ENCODE results near the gene ZNF407.
"Not testable (repeated sequence)": the region's sequence is repeated elsewhere in the genome, so short reads cannot be mapped to it uniquely, and the experiment has no call there.

ZNF407 gene

DNA sequence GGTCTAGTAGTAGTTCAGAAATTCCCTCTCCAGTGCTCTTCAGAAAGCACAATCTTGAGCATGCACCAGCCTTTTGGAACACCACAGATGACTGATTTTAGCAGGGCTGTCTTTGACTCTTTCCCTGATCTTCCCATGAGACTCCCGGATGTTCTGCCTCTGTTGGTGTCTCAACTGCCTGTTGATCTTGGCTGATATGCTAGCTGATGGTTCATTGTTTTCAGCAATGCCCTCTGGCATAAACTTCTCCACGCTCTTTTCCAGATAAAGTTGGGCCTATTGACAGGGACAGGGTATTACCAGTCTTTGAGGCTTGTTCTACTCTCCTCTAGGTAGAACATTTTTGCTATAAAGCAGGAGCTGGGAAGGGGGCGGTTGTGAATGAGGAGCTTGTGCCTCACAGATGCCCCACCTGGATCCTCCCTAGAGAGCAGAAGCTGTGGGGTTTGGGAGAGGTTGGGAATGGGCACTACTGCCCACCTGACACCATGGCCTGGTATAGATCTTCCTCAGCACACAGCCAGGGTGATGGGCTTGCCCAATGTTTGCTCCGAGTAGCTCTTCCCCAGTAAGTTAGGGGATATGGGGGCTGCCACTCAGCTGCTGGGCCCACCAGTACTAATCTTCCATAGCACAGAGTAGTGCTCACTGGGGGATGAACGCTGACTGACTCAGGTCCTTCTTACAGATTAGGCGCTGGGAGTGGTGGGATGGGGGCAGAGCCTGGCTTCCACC is 500.0 kb downstream of the ZNF407 start:
- 88 to 100% methylated on average over 3 of the region's 6 CpGs for WGBS, 2 experiments (ENCODE audit: insufficient coverage in 2 of 2)
- H3K9me3 ChIP-seq (ENCODE audit: control insufficient read depth, low read length): peaks cover 14% of the 10 kb centered on the region
- no peak overlapping the region for H3K27ac ChIP-seq (ENCODE audit: low read depth, low read length, severe bottlenecking)
- no peaks in the 10 kb centered on the region for H3K4me1 ChIP-seq (ENCODE audit: control insufficient read depth, insufficient read depth, low read length, poor library complexity, severe bottlenecking)
- H3K4me3 ChIP-seq (ENCODE audit: extremely low read depth, insufficient read depth, low read length, poor library complexity, severe bottlenecking): no peak overlapping the region
- no peaks in the 10 kb centered on the region for H3K36me3 ChIP-seq (ENCODE audit: control insufficient read depth, insufficient read depth, low read length)

DNA sequence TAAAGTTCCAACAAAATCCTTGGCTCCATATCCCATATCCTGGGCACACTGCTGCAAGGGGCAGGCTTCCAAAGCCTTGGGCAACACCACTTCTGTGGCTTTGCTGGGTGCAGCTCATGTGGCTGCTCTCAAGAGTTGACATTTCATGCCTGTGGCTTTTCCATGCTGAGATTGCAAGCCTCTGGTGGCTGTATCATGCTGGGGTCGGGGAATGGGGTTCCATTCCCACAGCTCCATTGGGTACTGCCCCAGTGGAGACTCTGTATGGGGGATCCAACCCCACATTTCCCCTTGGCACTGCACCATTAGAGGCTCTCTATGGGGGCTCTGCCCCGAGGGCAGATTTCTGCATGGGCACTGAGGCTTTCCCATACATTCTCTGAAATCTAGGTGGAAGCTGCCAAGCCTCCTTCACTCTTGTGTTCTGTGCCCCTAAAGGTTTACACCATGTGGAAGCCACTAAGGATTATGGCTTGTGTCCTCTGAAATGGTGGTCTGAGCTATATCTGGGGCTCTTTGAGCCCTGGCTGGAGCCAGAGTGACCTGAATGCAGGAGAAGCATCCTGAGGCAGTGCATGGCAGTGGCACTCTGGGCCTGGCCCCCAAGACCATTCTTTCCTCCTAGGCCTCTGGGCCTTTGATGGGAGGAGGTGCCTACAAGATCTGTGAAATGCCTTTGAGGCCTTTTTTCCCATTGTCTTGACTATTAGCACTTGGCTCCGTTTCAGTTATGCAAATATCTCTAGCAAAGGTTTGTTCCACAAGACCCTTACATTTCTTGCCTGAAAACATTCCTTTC is 503.4 kb downstream of the ZNF407 start:
- H3K4me3 ChIP-seq (ENCODE audit: extremely low read depth, insufficient read depth, low read length, poor library complexity, severe bottlenecking): no peak overlapping the region
- no peaks in the 10 kb centered on the region for H3K36me3 ChIP-seq (ENCODE audit: control insufficient read depth, insufficient read depth, low read length)
- H3K4me1 ChIP-seq (ENCODE audit: control insufficient read depth, insufficient read depth, low read length, poor library complexity, severe bottlenecking): no peaks in the 10 kb centered on the region
- no peak overlapping the region for H3K27ac ChIP-seq (ENCODE audit: low read depth, low read length, severe bottlenecking)
- H3K9me3 ChIP-seq (ENCODE audit: control insufficient read depth, low read length): peaks cover 14% of the 10 kb centered on the region
- 84 to 93% methylated on average over 1 to 3 of the region's 3 CpGs for WGBS, 2 experiments (ENCODE audit: insufficient coverage in 2 of 2)

DNA sequence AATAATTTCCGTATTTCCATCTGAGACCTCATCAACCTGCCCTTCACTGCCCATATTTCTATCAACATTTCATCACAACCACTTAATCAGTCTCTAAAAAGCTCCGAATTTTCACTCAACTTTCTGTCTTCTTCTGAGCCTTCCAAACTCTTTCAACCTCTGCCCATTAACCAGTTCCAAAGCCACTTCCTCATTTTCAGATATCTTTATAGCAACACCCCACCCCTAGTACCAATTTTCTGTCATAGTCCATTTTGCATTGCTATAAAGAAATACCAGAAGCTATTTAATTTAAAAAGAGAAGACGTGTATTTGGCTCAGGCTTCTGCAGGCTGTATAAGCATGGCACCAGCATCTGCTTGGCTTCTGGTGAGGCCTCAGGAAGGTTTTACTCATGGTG is 504.2 kb downstream of the ZNF407 start:
- WGBS, 2 experiments (ENCODE audit: insufficient coverage in 2 of 2): 71 to 75% methylated on average over 2 to 3 of the region's 3 CpGs
- Histone ChIP-seq H3K9me3 (ENCODE audit: control insufficient read depth, low read length) (peaks cover 14% of the 10 kb centered on the region), H3K4me3 (ENCODE audit: extremely low read depth, insufficient read depth, low read length, poor library complexity, severe bottlenecking) (no peak overlapping the region), H3K27ac (ENCODE audit: low read depth, low read length, severe bottlenecking) (no peak overlapping the region), H3K4me1 (ENCODE audit: control insufficient read depth, insufficient read depth, low read length, poor library complexity, severe bottlenecking) (no peaks in the 10 kb centered on the region), H3K36me3 (ENCODE audit: control insufficient read depth, insufficient read depth, low read length) (no peaks in the 10 kb centered on the region)

DNA sequence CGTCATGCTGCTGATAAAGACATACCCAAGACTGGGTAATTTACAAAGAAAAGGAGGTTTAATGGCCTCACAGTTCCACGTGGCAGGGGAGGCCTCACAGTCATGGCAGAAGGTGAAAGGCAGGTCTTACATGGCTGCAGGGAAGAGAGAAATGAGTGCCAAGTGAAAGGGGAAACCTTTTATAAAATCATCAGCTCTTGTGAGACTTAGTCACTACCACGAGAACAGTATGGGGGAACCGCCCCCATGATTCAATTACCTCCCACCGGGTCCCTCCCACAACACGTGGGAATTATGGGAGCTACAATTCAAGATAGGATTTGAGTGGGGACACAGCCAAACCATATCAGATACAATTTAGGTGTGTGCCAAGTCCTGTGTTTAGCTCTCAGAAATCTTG is 506.4 kb downstream of the ZNF407 start:
- 89 to 94% methylated on average over 2 to 3 of the region's 6 CpGs for WGBS, 2 experiments (ENCODE audit: insufficient coverage in 2 of 2)
- peaks cover 14% of the 10 kb centered on the region for H3K9me3 ChIP-seq (ENCODE audit: control insufficient read depth, low read length)
- not testable (repeated sequence) for H3K36me3 ChIP-seq (ENCODE audit: control insufficient read depth, insufficient read depth, low read length); H3K4me1 ChIP-seq (ENCODE audit: control insufficient read depth, insufficient read depth, low read length, poor library complexity, severe bottlenecking); H3K27ac ChIP-seq (ENCODE audit: low read depth, low read length, severe bottlenecking); H3K4me3 ChIP-seq (ENCODE audit: extremely low read depth, insufficient read depth, low read length, poor library complexity, severe bottlenecking)

DNA sequence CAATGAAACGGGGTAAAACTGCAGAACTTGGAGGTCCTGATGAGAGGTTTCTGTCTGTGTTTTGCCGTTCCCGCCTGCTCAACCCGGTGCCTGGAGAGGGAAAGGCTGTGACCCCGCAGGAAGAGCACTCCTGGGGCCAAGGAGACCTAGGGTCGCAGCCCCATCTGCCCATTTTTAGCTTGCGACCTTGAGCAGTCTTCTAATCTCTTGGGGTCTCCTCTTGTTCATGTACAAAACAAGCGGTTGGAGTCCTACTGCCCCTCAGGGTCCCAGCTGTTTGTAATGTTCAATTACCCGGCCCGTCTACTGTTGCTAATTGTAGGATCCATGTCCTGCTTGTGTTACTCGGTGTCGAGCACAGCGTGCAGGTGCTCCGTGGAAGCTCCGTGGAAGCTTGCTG is 506.8 kb downstream of the ZNF407 start:
- Histone ChIP-seq H3K4me3 (ENCODE audit: extremely low read depth, insufficient read depth, low read length, poor library complexity, severe bottlenecking) (no peak overlapping the region), H3K36me3 (ENCODE audit: control insufficient read depth, insufficient read depth, low read length) (no peaks in the 10 kb centered on the region), H3K4me1 (ENCODE audit: control insufficient read depth, insufficient read depth, low read length, poor library complexity, severe bottlenecking) (no peaks in the 10 kb centered on the region), H3K27ac (ENCODE audit: low read depth, low read length, severe bottlenecking) (no peak overlapping the region), H3K9me3 (ENCODE audit: control insufficient read depth, low read length) (peaks cover 14% of the 10 kb centered on the region)
- WGBS, 2 experiments (ENCODE audit: insufficient coverage in 2 of 2): 90 to 95% methylated on average over 13 to 15 of the region's 15 CpGs

DNA sequence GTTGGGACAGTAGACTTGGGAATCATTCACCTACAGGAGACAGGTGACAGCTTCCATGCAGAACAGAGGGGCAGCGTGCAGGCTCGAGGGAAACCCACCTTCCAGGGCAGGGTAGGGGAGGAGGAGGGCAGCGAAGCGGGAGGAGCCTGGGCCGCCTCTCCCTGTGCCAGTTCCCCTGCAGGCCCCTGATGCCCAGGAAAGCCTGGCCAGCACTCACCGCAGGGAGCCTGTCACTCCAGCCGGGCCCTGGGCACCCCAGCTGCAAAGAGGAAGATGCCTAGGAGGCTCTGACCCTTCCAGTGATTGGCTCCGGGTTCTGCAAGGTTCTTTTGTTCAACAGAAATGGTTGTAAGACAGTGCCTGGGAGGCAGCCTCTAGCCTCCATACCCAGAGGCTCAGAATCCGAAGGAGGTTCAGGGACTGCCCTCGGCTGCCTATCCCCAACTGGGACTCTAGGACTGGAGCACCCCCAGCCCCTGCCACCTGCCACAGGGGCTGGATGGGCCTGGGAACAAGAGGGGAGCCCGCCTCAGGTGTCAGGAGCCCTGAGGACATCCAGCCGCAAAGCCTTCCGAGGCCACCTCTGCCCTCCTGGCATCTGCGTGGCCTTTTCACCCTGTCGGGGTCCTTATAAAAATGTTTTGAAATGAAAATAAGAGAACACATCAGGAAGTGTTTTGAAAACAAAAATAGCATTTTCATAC is 508.0 kb downstream of the ZNF407 start:
- Histone ChIP-seq H3K4me3 (ENCODE audit: extremely low read depth, insufficient read depth, low read length, poor library complexity, severe bottlenecking) (no peak overlapping the region), H3K9me3 (ENCODE audit: control insufficient read depth, low read length) (peaks cover 11% of the 10 kb centered on the region), H3K36me3 (ENCODE audit: control insufficient read depth, insufficient read depth, low read length) (no peaks in the 10 kb centered on the region), H3K27ac (ENCODE audit: low read depth, low read length, severe bottlenecking) (no peak overlapping the region), H3K4me1 (ENCODE audit: control insufficient read depth, insufficient read depth, low read length, poor library complexity, severe bottlenecking) (no peaks in the 10 kb centered on the region)
- 86 to 89% methylated on average over 7 to 11 of the region's 15 CpGs for WGBS, 2 experiments (ENCODE audit: insufficient coverage in 2 of 2)

DNA sequence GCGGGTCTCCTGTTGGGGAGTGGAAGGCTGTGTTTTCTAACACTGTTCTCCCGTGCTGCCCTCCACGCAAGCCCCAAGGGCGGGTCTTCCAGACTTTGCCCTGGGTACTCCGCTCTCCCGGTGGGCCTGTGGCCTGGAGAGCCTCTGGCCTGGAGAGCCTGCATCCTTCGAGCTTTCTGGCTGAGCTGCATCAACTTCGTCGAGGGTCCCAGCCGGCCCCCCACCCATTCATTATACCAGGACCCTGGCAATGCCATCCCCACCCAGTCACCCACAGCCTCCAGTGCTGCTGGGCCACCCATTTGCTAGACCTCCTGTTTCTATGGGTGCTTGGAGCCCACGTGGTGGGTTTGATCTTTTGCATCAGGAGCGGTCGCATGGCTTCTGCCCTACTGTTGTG is 509.1 kb downstream of the ZNF407 start:
- Histone ChIP-seq H3K27ac (ENCODE audit: low read depth, low read length, severe bottlenecking) (no peak overlapping the region), H3K9me3 (ENCODE audit: control insufficient read depth, low read length) (peaks cover 1% of the 10 kb centered on the region), H3K36me3 (ENCODE audit: control insufficient read depth, insufficient read depth, low read length) (no peaks in the 10 kb centered on the region), H3K4me3 (ENCODE audit: extremely low read depth, insufficient read depth, low read length, poor library complexity, severe bottlenecking) (no peak overlapping the region), H3K4me1 (ENCODE audit: control insufficient read depth, insufficient read depth, low read length, poor library complexity, severe bottlenecking) (no peaks in the 10 kb centered on the region)
- WGBS, 2 experiments (ENCODE audit: insufficient coverage in 2 of 2): 89% methylated on average over 11 to 12 of the region's 13 CpGs

DNA sequence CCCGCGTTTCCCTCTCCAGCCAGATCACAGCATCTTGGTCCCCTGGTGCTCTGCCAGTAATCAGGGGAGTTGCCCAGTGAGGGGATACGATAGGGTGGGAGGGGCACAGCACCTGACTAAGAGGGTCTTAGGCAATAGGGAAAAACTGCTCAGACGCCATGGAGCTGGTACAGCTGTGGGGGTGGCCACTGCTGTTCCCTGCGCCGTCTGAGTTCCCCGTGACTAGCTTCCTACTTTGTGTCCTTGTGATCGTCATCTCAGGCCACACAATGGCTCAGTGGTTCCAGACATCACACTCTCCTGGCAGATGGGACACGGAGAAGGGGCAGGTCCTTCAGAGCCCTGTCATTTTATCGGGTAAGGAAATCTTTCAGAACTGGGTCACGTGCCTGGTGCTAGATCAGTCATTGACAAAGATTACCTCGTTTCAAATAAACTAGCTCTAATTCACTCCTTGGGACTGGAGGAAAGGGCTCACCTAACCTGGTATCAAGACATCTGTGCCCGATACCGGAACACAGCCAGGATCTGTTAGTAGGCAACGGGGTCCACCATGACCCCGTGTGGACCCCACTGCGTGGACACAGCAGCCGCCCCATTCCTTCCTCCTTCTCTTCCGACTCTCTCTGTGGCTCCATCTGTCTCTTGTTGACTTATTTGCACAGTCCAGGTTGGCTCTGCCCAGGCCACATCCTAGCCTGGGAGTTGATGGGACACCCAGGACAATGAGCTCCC is 509.7 kb downstream of the ZNF407 start:
- H3K4me1 ChIP-seq (ENCODE audit: control insufficient read depth, insufficient read depth, low read length, poor library complexity, severe bottlenecking): no peaks in the 10 kb centered on the region
- H3K27ac ChIP-seq (ENCODE audit: low read depth, low read length, severe bottlenecking): no peak overlapping the region
- no peak overlapping the region for H3K4me3 ChIP-seq (ENCODE audit: extremely low read depth, insufficient read depth, low read length, poor library complexity, severe bottlenecking)
- H3K36me3 ChIP-seq (ENCODE audit: control insufficient read depth, insufficient read depth, low read length): no peaks in the 10 kb centered on the region
- 93 to 94% methylated on average over 17 of the region's 19 CpGs for WGBS, 2 experiments (ENCODE audit: insufficient coverage in 2 of 2)
- H3K9me3 ChIP-seq (ENCODE audit: control insufficient read depth, low read length): no peaks in the 10 kb centered on the region

DNA sequence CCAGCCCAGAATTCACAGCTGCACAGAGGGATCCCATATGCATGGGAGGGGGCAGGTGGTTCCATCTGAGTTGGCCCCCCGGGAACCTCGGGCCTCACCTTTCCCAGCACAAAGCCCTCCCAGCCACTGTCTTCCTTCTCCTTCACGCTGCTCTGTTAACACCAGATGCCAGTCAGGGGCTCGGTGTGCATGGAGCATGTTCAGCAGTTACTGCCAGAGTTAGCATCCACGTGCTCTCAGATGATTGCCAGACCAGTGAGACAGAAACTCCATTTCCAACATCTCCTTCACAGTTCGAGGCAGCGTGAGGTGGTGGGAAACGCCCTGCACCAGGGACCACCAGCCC is 510.2 kb downstream of the ZNF407 start:
- no peaks in the 10 kb centered on the region for H3K9me3 ChIP-seq (ENCODE audit: control insufficient read depth, low read length)
- H3K4me3 ChIP-seq (ENCODE audit: extremely low read depth, insufficient read depth, low read length, poor library complexity, severe bottlenecking): no peak overlapping the region
- 92 to 98% methylated on average over 7 of the region's 8 CpGs for WGBS, 2 experiments (ENCODE audit: insufficient coverage in 2 of 2)
- no peak overlapping the region for H3K27ac ChIP-seq (ENCODE audit: low read depth, low read length, severe bottlenecking)
- H3K4me1 ChIP-seq (ENCODE audit: control insufficient read depth, insufficient read depth, low read length, poor library complexity, severe bottlenecking): no peaks in the 10 kb centered on the region
- H3K36me3 ChIP-seq (ENCODE audit: control insufficient read depth, insufficient read depth, low read length): no peaks in the 10 kb centered on the region

DNA sequence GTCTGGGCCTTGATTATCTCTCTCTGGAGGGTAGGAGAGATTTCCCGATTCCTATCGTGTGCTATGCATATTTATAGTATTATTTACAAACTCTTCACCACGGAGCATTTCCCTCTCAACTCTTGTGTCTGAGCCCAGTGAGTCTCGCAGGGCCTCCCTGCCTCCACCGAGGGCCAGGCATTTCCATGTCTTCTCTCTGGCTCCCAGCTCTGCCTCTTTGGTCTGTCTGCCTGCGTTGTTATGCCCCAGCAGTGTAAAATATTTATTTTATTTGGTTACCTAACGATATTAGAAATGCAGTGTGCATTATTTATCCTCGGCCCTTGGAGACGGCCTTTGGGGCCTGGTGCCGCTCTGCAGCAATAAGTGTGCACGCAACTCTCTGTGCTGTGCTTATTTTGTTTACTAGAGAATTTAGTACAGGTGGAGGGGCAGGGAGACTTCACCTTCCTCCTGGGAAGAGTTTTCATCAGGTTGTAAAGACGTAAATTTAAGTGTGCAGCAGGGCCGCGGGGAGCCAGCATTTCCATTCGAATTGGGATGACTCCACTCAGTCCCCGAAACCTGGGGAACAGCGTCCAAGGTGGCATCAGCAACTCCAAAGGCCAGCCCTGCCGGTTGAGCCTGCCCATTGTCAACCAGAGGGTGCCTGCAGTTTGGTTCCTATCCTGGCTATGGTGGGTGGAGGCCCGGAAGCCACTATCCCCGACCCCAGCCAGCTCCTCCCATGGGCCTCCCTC is 511.1 kb downstream of the ZNF407 start:
- no peak overlapping the region for H3K27ac ChIP-seq (ENCODE audit: low read depth, low read length, severe bottlenecking)
- no peaks in the 10 kb centered on the region for H3K4me1 ChIP-seq (ENCODE audit: control insufficient read depth, insufficient read depth, low read length, poor library complexity, severe bottlenecking)
- H3K4me3 ChIP-seq (ENCODE audit: extremely low read depth, insufficient read depth, low read length, poor library complexity, severe bottlenecking): no peak overlapping the region
- no peaks in the 10 kb centered on the region for H3K9me3 ChIP-seq (ENCODE audit: control insufficient read depth, low read length)
- 90 to 91% methylated on average over 16 of the region's 20 CpGs for WGBS, 2 experiments (ENCODE audit: insufficient coverage in 2 of 2)
- H3K36me3 ChIP-seq (ENCODE audit: control insufficient read depth, insufficient read depth, low read length): no peaks in the 10 kb centered on the region

Data from mesodermal cell (in vitro differentiated cells).